HEK293 (cell line): ENCODE results near the gene INCA1.

Experiments
- CTCF ChIA-PET: fragments of 350-600 bp; formaldehyde crosslinking; extraction: SDS; loops from one replicate; lab custom pipeline; 2021; ENCODE audit warnings: antibody characterized with exemption; lab: Yijun Ruan, JAX
- POLR2A ChIA-PET: fragments of 300-600 bp; formaldehyde crosslinking; extraction: SDS; loops from one replicate; lab custom pipeline; 2020; ENCODE audit warnings: antibody characterized with exemption, inconsistent platforms; lab: Yijun Ruan, JAX
- H3K27ac ChIP-seq: fragments of 200-500 bp; sonication (Bioruptor generic); 2 replicates; pipeline ENCODE4 v1.5.1; 2014; ENCODE audit warnings: low read depth, low read length, control low read depth, inconsistent platforms; ENCODE audit errors: extremely low read depth
- H3K36me3 ChIP-seq, 2 experiments: fragments of 200-500 bp in 1 of 2; sonication (Bioruptor generic) in 1 of 2; 1 replicate in 1 of 2; 2 replicates in 1 of 2; pipeline ENCODE4 v1.5.1; 2014 to 2017; ENCODE audit warnings: inconsistent platforms in 2 of 2, low read length in 2 of 2; ENCODE audit not compliant: control insufficient read depth in 2 of 2, insufficient read depth in 1 of 2
- H3K4me1 ChIP-seq: fragments of 200-500 bp; sonication (Bioruptor generic); 2 replicates; pipeline ENCODE4 v1.5.1; 2014; ENCODE audit warnings: mild to moderate bottlenecking, low read length, inconsistent platforms; ENCODE audit not compliant: control insufficient read depth, insufficient read depth
- H3K4me3 ChIP-seq: 2 replicates; pipeline ENCODE4 v1.5.1; 2011; ENCODE audit warnings: low read depth, mild to moderate bottlenecking, control low read depth, low read length, moderate library complexity
- H3K9me3 ChIP-seq: fragments of 200-500 bp; sonication (Bioruptor generic); 2 replicates; pipeline ENCODE4 v1.5.1; 2014; ENCODE audit warnings: low read depth, low read length, inconsistent platforms; ENCODE audit not compliant: control insufficient read depth, insufficient read depth
- CTCF ChIP-seq: fragments of 450-650 bp; formaldehyde crosslinking; IDR thresholded peaks from 2 replicates; pipeline ENCODE4 v1.5.1; 2016; ENCODE audit warnings: missing biosample characterization, missing genetic modification characterization
- HOXD13 ChIP-seq: sonication (generic); formaldehyde crosslinking; IDR thresholded peaks from 2 replicates; pipeline ENCODE4 v1.8.0; 2022; ENCODE audit warnings: missing genetic modification reagents, borderline replicate concordance
- MEIS1 ChIP-seq: sonication (generic); formaldehyde crosslinking; IDR thresholded peaks from 2 replicates; pipeline ENCODE4 v1.8.1; 2022; ENCODE audit warnings: missing genetic modification reagents, mild to moderate bottlenecking, borderline replicate concordance
- SCRT2 ChIP-seq: fragments of 450-650 bp; formaldehyde crosslinking; IDR thresholded peaks from 2 replicates; pipeline ENCODE4 v1.5.1; 2016; ENCODE audit warnings: missing biosample characterization, missing genetic modification characterization
- SP7 ChIP-seq: fragments of 450-650 bp; formaldehyde crosslinking; IDR thresholded peaks from 2 replicates; pipeline ENCODE4 v1.5.1; 2016; ENCODE audit warnings: missing biosample characterization, missing genetic modification characterization
- TRIM28 ChIP-seq: IDR thresholded peaks from 2 replicates; pipeline ENCODE4 v1.6.1; 2011; ENCODE audit warnings: low read length, control low read depth, borderline replicate concordance
- WT1 ChIP-seq: fragments of 450-650 bp; formaldehyde crosslinking; IDR thresholded peaks from 2 replicates; pipeline ENCODE4 v1.5.1; 2016; ENCODE audit warnings: missing biosample characterization, missing genetic modification characterization
- ZBTB49 ChIP-seq: fragments of 450-650 bp; formaldehyde crosslinking; IDR thresholded peaks from 2 replicates; pipeline ENCODE4 v1.5.1; 2016; ENCODE audit warnings: missing biosample characterization, missing genetic modification characterization, low read depth
- ZFP37 ChIP-seq: fragments of 450-650 bp; formaldehyde crosslinking; IDR thresholded peaks from 2 replicates; pipeline ENCODE4 v1.5.1; 2016; ENCODE audit warnings: missing biosample characterization, missing genetic modification characterization
- ZNF10 ChIP-seq: fragments of 450-650 bp; formaldehyde crosslinking; IDR thresholded peaks from 2 replicates; pipeline ENCODE4 v1.5.1; 2017; ENCODE audit warnings: missing biosample characterization, missing genetic modification characterization
- ZNF114 ChIP-seq: fragments of 450-650 bp; formaldehyde crosslinking; IDR thresholded peaks from 2 replicates; pipeline ENCODE4 v1.5.0; 2017; ENCODE audit warnings: missing biosample characterization, missing genetic modification characterization
- ZNF157 ChIP-seq: fragments of 450-650 bp; formaldehyde crosslinking; IDR thresholded peaks from 2 replicates; pipeline ENCODE4 v1.5.1; 2016; ENCODE audit warnings: missing biosample characterization, missing genetic modification characterization
- ZNF169 ChIP-seq: fragments of 450-650 bp; formaldehyde crosslinking; IDR thresholded peaks from 2 replicates; pipeline ENCODE4 v1.5.1; 2016; ENCODE audit warnings: missing biosample characterization, missing genetic modification characterization
- ZNF2 ChIP-seq: fragments of 450-650 bp; formaldehyde crosslinking; IDR thresholded peaks from 2 replicates; pipeline ENCODE4 v1.5.1; 2016; ENCODE audit warnings: missing biosample characterization, missing genetic modification characterization
- ZNF26 ChIP-seq: fragments of 450-650 bp; formaldehyde crosslinking; IDR thresholded peaks from 2 replicates; pipeline ENCODE4 v1.5.1; 2016; ENCODE audit warnings: missing biosample characterization, missing genetic modification characterization
- ZNF292 ChIP-seq: fragments of 450-650 bp; formaldehyde crosslinking; IDR thresholded peaks from 2 replicates; pipeline ENCODE4 v1.5.1; 2016; ENCODE audit warnings: low read depth, missing biosample characterization, missing genetic modification characterization, borderline replicate concordance
- ZNF302 ChIP-seq: fragments of 450-650 bp; formaldehyde crosslinking; IDR thresholded peaks from 2 replicates; pipeline ENCODE4 v1.5.1; 2016; ENCODE audit warnings: missing biosample characterization, missing genetic modification characterization, low read depth
- ZNF394 ChIP-seq: fragments of 450-650 bp; formaldehyde crosslinking; IDR thresholded peaks from 2 replicates; pipeline ENCODE4 v1.5.1; 2016; ENCODE audit warnings: missing biosample characterization, missing genetic modification characterization, mild to moderate bottlenecking, moderate library complexity, borderline replicate concordance
- ZNF426 ChIP-seq: fragments of 450-650 bp; formaldehyde crosslinking; IDR thresholded peaks from 2 replicates; pipeline ENCODE4 v1.5.1; 2017; ENCODE audit warnings: missing biosample characterization, missing genetic modification characterization, mild to moderate bottlenecking, inconsistent platforms, moderate library complexity
- ZNF510 ChIP-seq: fragments of 450-650 bp; formaldehyde crosslinking; IDR thresholded peaks from 2 replicates; pipeline ENCODE4 v1.5.1; 2018; ENCODE audit warnings: mild to moderate bottlenecking, missing genetic modification characterization, missing biosample characterization; ENCODE audit not compliant: insufficient replicate concordance
- ZNF580 ChIP-seq: fragments of 450-650 bp; formaldehyde crosslinking; IDR thresholded peaks from 2 replicates; pipeline ENCODE4 v1.5.1; 2016; ENCODE audit warnings: missing biosample characterization, missing genetic modification characterization
- ZNF692 ChIP-seq: fragments of 450-650 bp; formaldehyde crosslinking; IDR thresholded peaks from 2 replicates; pipeline ENCODE4 v1.5.1; 2016; ENCODE audit warnings: missing biosample characterization, missing genetic modification characterization
- ZNF704 ChIP-seq: fragments of 450-650 bp; formaldehyde crosslinking; IDR thresholded peaks from 2 replicates; pipeline ENCODE4 v1.5.1; 2016; ENCODE audit warnings: missing biosample characterization, missing genetic modification characterization
- ZNF843 ChIP-seq: fragments of 450-650 bp; formaldehyde crosslinking; IDR thresholded peaks from 2 replicates; pipeline ENCODE4 v1.5.1; 2016; ENCODE audit warnings: missing biosample characterization, missing genetic modification characterization

The INCA1 gene

GRCh38 chr17:5024604-5025003, 27.3 kb upstream of the INCA1 start (continued):
- TF ChIP-seq TRIM28 (no peak), CTCF (tag by site-specific recombination) (no peak), ZNF426 (tag by site-specific recombination) (no peak), ZNF292 (tag by site-specific recombination) (no peak), ZNF157 (tag by site-specific recombination) (no peak), MEIS1 (CRISPR knock-in tag) (no peak), ZNF704 (tag by site-specific recombination) (no peak), ZNF26 (no peak), ZNF114 (no peak)
- TF ChIP-seq, all 188 proteins: peak for 0

- Histone ChIP-seq H3K27ac (no peak overlapping the region), H3K36me3 (peaks cover 10 to 48% of the 10 kb centered on the region in 2 experiments), H3K4me3 (no peak overlapping the region), H3K4me1 (no peaks in the 10 kb centered on the region), H3K9me3 (no peaks in the 10 kb centered on the region)
- ChIA-PET CTCF (no interaction called here), POLR2A (no interaction called here)
- TF ChIP-seq ZNF2 (tag by site-specific recombination) (no peak), ZNF843 (tag by site-specific recombination) (no peak), ZBTB49 (tag by site-specific recombination) (no peak), WT1 (tag by site-specific recombination) (no peak), ZNF510 (tag by site-specific recombination) (no peak), HOXD13 (CRISPR knock-in tag) (no peak), ZNF692 (tag by site-specific recombination) (no peak), SCRT2 (no peak), SP7 (tag by site-specific recombination) (no peak), ZNF10 (no peak), TRIM28 (no peak), ZNF169 (tag by site-specific recombination) (no peak), ZNF302 (tag by site-specific recombination) (no peak), ZFP37 (tag by site-specific recombination) (no peak), ZNF580 (tag by site-specific recombination) (no peak), ZNF394 (tag by site-specific recombination) (no peak)
Observed at GRCh38 chr17:5023588-5024147, 26.3 kb upstream of the INCA1 start.
